HepG2 (cell line): Measurements from ENCODE around the gene SULT2B1. TPM values are rescaled to one million over a fixed set of nuclear protein-coding genes. Genes with fewer than 3 reads are reported as not detected.

Experiments
- CC2D1A ChIP-seq: sonication (generic); formaldehyde crosslinking; IDR thresholded peaks from 2 replicates; pipeline ENCODE4 v1.8.1; 2023; ENCODE audit warnings: mild to moderate bottlenecking, missing genetic modification reagents
- CREM ChIP-seq, 2 experiments: sonication (generic) in 1 of 2; formaldehyde crosslinking in 1 of 2; IDR thresholded peaks; 2 replicates each; pipeline versions ENCODE4 v1.4.0 to v1.6.1; 2016 to 2020; ENCODE audit warnings: antibody characterized with exemption in 1 of 2, mild to moderate bottlenecking in 1 of 2, missing genetic modification reagents in 1 of 2
- FOXO1 ChIP-seq: sonication (generic); formaldehyde crosslinking; IDR thresholded peaks from 2 replicates; pipeline ENCODE4 v1.4.0; 2020; ENCODE audit warnings: missing genetic modification reagents
- HNRNPLL ChIP-seq: fragments of 200-400 bp; formaldehyde crosslinking; IDR thresholded peaks from 2 replicates; pipeline ENCODE4 v1.6.1; 2017; ENCODE audit warnings: mild to moderate bottlenecking, low read depth, low read length; ENCODE audit not compliant: poor library complexity, severe bottlenecking
- HOXD1 ChIP-seq: sonication (generic); formaldehyde crosslinking; IDR thresholded peaks from 2 replicates; pipeline ENCODE4 v1.5.0; 2020; ENCODE audit warnings: missing genetic modification reagents
- KMT2B ChIP-seq: IDR thresholded peaks from 2 replicates; pipeline ENCODE4 v1.6.1; 2016; ENCODE audit warnings: missing genetic modification reagents, missing compliant biosample characterization
- PHF21A ChIP-seq: sonication (generic); formaldehyde crosslinking; IDR thresholded peaks from 2 replicates; pipeline ENCODE4 v1.5.0; 2020; ENCODE audit warnings: mild to moderate bottlenecking, missing genetic modification reagents
- PTBP1 ChIP-seq: fragments of 200-400 bp; formaldehyde crosslinking; IDR thresholded peaks from 2 replicates; pipeline ENCODE4 v1.6.1; 2018; ENCODE audit warnings: low read length, low read depth; ENCODE audit not compliant: poor library complexity, severe bottlenecking
- RELA ChIP-seq: sonication (generic); formaldehyde crosslinking; IDR thresholded peaks from 2 replicates; pipeline ENCODE4 v1.4.0; 2020; ENCODE audit warnings: missing genetic modification reagents
- SAFB2 ChIP-seq: sonication (generic); formaldehyde crosslinking; IDR thresholded peaks from 2 replicates; pipeline ENCODE4 v1.5.1; 2020; ENCODE audit warnings: missing genetic modification reagents, low read depth, mild to moderate bottlenecking, borderline replicate concordance
- THYN1 ChIP-seq: sonication (generic); formaldehyde crosslinking; IDR thresholded peaks from 2 replicates; pipeline ENCODE4 v1.8.1; 2023; ENCODE audit warnings: low read depth, mild to moderate bottlenecking, moderate library complexity, missing genetic modification reagents, borderline replicate concordance
- WIZ ChIP-seq: sonication (generic); formaldehyde crosslinking; IDR thresholded peaks from 2 replicates; pipeline ENCODE4 v1.5.1; 2020; ENCODE audit warnings: mild to moderate bottlenecking, missing genetic modification reagents
- ZFP82 ChIP-seq: sonication (generic); formaldehyde crosslinking; IDR thresholded peaks from 2 replicates; pipeline ENCODE4 v1.5.1; 2020; ENCODE audit warnings: mild to moderate bottlenecking, missing genetic modification reagents, borderline replicate concordance
- ZNF326 ChIP-seq: sonication (generic); formaldehyde crosslinking; IDR thresholded peaks from 2 replicates; pipeline ENCODE4 v1.4.0; 2020; ENCODE audit warnings: missing genetic modification reagents, borderline replicate concordance
- ZNF569 ChIP-seq: sonication (generic); formaldehyde crosslinking; IDR thresholded peaks from 2 replicates; pipeline ENCODE4 v1.5.0; 2020; ENCODE audit warnings: mild to moderate bottlenecking, missing genetic modification reagents, moderate library complexity, borderline replicate concordance
- ZNF678 ChIP-seq: sonication (generic); formaldehyde crosslinking; IDR thresholded peaks from 2 replicates; pipeline ENCODE4 v1.4.0; 2020; ENCODE audit warnings: mild to moderate bottlenecking, missing genetic modification reagents
- polyA plus RNA-seq, 8 experiments: library from polyadenylated mRNA; depleted of rRNA in 3 of 8; stranded (reverse) in 7 of 8; unstranded in 1 of 8; fragments of >200 nt; fragmentation: Illumina TruSeq in 4 of 8; extraction: Trizol in 4 of 8; gene quantifications; 2 replicates each; pipeline versions ENCODE4 v1.2.1 to v1.2.3, GENCODE V29; 2011 to 2016; ENCODE audit warnings: low read depth in 4 of 8, missing spikeins in 1 of 8, mixed read lengths in 1 of 8; ENCODE audit not compliant: insufficient read depth in 1 of 8
- total RNA-seq, 5 experiments: library from RNA; depleted of rRNA; stranded (reverse); fragments of >200 nt; fragmentation: Illumina TruSeq; extraction: Trizol; gene quantifications; 2 replicates each; pipeline ENCODE4 v1.2.3, GENCODE V29; 2016; ENCODE audit warnings: low read depth in 1 of 5
- TF ChIP-seq, protein P1 (sequence below): sonication (generic); formaldehyde crosslinking; IDR thresholded peaks from 2 replicates; pipeline ENCODE4 v1.8.0; 2023; ENCODE audit warnings: mild to moderate bottlenecking, missing genetic modification reagents
- TF ChIP-seq, protein P2 (sequence below): sonication (generic); formaldehyde crosslinking; IDR thresholded peaks from 2 replicates; pipeline ENCODE4 v1.5.0; 2020; ENCODE audit warnings: mild to moderate bottlenecking, low read depth, missing genetic modification reagents, borderline replicate concordance
- TF ChIP-seq, protein P3 (sequence below): sonication (generic); formaldehyde crosslinking; conservative IDR thresholded peaks from 2 replicates; pipeline ENCODE4 v1.4.0; 2020; ENCODE audit warnings: missing genetic modification reagents
- TF ChIP-seq, protein P4 (sequence below): sonication (generic); formaldehyde crosslinking; IDR thresholded peaks from 2 replicates; pipeline ENCODE4 v1.5.0; 2020; ENCODE audit warnings: mild to moderate bottlenecking, missing genetic modification reagents, moderate library complexity
- TF ChIP-seq, protein P5 (sequence below): sonication (generic); formaldehyde crosslinking; IDR thresholded peaks from 2 replicates; pipeline ENCODE4 v1.9.0; 2021; ENCODE audit warnings: missing genetic modification reagents, borderline replicate concordance

SULT2B1 gene
- total and polyA plus RNA-seq, 2 of the 13 experiments (the other 11 are each of a cell fraction or from before 2014, with no cell fraction given), result 0.13 TPM; not detected in 1

DNA sequence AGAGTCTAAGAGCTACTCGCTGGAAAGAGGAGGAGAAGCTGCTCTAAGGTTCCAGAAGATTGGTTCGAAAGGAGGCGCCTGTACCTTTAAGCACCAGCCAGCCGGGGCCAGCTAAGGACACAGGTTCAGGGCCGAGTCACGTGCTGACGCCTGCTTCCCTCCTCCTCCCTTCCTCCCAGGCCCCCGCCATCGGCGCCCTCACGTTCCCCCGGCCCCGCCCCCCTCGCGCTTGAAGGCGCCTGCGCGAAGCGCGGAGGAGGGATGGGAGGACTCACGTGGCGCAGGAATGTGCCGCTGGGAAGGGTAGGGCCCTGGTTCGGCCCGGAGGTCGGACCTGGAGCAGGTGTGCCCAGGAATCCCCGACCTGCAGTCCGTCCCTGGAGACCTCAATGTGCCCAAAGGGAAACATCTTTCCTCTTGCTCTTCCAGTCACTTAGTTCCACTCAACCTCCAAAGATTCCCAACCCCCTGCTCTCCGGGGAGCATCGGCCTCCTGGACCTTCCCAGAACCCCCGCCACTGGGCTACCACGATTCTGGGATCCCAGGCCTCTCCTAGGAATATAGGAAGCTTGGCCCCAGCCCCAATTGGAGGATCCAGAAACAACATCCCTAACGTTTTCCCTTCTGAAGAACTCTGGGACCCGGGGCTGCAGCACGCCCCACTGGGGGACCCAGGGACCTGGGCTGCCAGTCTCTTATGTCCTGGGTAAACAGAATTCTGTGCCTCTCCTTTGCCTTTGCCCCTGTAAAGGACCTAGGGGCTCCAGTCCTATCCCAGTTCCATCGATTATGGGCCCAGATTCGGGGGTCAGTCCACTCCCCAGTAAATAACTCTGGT is 82.7 kb downstream of the SULT2B1 start (continued):
- TF ChIP-seq, protein P1, sequence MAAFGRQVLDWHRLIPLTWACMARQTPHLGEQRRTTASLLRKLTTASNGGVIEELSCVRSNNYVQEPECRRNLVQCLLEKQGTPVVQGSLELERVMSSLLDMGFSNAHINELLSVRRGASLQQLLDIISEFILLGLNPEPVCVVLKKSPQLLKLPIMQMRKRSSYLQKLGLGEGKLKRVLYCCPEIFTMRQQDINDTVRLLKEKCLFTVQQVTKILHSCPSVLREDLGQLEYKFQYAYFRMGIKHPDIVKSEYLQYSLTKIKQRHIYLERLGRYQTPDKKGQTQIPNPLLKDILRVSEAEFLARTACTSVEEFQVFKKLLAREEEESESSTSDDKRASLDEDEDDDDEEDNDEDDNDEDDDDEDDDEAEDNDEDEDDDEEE (CRISPR knock-in tag), result no peak
- TF ChIP-seq SAFB2 (CRISPR knock-in tag) (no peak), CREM (IDR thresholded peaks at IDR 0.05) (no peak), CREM (CRISPR knock-in tag; IDR thresholded peaks at IDR 0.05) (no peak), HOXD1 (CRISPR knock-in tag) (0 out of 2 replicates have a peak, but pooled peaks have one; percentile 30), ZNF569 (no peak), ZNF326 (CRISPR knock-in tag) (no peak), WIZ (CRISPR knock-in tag) (no peak), FOXO1 (CRISPR knock-in tag) (peak; percentile 49), THYN1 (CRISPR knock-in tag) (no peak), HNRNPLL (peak; percentile 60), ZFP82 (CRISPR knock-in tag) (no peak), RELA (CRISPR knock-in tag) (no peak), ZNF678 (0 out of 2 replicates have a peak, but pooled peaks have one; percentile 55), KMT2B (CRISPR knock-in tag) (peak; percentile 36; the same call in 1 of the 2 replicates), PTBP1 (no peak), PHF21A (no peak), CC2D1A (CRISPR knock-in tag) (no peak)
- TF ChIP-seq, protein P2, sequence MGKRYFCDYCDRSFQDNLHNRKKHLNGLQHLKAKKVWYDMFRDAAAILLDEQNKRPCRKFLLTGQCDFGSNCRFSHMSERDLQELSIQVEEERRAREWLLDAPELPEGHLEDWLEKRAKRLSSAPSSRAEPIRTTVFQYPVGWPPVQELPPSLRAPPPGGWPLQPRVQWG (CRISPR knock-in tag), result no peak
- TF ChIP-seq, protein P3, sequence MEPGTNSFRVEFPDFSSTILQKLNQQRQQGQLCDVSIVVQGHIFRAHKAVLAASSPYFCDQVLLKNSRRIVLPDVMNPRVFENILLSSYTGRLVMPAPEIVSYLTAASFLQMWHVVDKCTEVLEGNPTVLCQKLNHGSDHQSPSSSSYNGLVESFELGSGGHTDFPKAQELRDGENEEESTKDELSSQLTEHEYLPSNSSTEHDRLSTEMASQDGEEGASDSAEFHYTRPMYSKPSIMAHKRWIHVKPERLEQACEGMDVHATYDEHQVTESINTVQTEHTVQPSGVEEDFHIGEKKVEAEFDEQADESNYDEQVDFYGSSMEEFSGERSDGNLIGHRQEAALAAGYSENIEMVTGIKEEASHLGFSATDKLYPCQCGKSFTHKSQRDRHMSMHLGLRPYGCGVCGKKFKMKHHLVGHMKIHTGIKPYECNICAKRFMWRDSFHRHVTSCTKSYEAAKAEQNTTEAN, result no peak; the same call in 1 of the 2 replicates
- TF ChIP-seq, protein P4, sequence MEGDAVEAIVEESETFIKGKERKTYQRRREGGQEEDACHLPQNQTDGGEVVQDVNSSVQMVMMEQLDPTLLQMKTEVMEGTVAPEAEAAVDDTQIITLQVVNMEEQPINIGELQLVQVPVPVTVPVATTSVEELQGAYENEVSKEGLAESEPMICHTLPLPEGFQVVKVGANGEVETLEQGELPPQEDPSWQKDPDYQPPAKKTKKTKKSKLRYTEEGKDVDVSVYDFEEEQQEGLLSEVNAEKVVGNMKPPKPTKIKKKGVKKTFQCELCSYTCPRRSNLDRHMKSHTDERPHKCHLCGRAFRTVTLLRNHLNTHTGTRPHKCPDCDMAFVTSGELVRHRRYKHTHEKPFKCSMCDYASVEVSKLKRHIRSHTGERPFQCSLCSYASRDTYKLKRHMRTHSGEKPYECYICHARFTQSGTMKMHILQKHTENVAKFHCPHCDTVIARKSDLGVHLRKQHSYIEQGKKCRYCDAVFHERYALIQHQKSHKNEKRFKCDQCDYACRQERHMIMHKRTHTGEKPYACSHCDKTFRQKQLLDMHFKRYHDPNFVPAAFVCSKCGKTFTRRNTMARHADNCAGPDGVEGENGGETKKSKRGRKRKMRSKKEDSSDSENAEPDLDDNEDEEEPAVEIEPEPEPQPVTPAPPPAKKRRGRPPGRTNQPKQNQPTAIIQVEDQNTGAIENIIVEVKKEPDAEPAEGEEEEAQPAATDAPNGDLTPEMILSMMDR (CRISPR knock-in tag), result peak; percentile 8; the same call in 1 of the 2 replicates
- TF ChIP-seq, protein P5, sequence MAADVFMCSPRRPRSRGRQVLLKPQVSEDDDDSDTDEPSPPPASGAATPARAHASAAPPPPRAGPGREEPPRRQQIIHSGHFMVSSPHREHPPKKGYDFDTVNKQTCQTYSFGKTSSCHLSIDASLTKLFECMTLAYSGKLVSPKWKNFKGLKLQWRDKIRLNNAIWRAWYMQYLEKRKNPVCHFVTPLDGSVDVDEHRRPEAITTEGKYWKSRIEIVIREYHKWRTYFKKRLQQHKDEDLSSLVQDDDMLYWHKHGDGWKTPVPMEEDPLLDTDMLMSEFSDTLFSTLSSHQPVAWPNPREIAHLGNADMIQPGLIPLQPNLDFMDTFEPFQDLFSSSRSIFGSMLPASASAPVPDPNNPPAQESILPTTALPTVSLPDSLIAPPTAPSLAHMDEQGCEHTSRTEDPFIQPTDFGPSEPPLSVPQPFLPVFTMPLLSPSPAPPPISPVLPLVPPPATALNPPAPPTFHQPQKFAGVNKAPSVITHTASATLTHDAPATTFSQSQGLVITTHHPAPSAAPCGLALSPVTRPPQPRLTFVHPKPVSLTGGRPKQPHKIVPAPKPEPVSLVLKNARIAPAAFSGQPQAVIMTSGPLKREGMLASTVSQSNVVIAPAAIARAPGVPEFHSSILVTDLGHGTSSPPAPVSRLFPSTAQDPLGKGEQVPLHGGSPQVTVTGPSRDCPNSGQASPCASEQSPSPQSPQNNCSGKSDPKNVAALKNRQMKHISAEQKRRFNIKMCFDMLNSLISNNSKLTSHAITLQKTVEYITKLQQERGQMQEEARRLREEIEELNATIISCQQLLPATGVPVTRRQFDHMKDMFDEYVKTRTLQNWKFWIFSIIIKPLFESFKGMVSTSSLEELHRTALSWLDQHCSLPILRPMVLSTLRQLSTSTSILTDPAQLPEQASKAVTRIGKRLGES, result no peak
